HG02798 (cell line): ENCODE data around the gene INHBE.
A peak's percentile ranks its signal among the peaks of the same experiment; 100 is the strongest.

Source experiments
- ATAC-seq: cut with Tn5 transposase; IDR thresholded peaks from one replicate; pipeline ENCODE4 v1.9.1; 2021; ENCODE audit warnings: mild to moderate bottlenecking; ENCODE audit not compliant: unreplicated experiment, poor library complexity

INHBE gene

DNA sequence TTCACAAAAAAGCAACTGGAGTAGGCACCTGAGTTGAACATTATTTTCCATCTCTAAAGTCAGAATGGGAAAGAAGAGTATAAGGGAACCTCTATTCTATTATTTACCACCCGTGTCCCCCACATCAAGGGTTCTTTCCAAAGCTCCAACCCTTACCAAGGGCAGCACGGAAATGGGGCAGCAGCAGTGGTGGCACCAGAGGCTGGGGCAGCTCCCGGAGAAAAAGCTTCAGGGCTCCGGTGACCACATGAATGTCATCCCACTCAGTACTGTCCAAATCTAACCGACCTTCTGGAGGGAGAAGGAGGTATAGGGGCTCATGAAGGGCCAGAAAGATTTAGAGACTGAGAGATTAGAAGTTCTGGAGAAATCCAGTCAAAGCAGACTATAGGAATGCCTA lies 18.8 kb downstream of the INHBE start:
- ATAC-seq, result no peak

DNA sequence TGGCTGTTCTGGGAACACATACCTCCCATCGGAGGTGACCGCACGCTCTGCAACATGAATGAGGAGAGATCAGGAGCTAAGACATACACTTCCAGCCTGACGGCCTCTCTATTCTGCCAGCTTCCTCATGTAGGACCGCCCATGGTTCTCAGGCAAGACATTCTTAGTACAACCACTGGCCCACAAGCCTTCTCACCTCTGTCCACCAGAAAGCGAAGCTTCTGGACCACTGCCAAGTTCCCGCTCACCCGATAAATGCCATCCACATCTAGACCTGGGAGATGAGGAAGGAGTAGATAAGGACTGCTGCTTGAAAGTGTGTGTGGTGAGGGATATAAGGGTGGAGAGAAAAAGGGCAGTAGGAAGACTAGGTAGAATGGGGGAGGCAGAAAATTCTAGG lies 19.3 kb downstream of the INHBE start:
- ATAC-seq, result no peak

DNA sequence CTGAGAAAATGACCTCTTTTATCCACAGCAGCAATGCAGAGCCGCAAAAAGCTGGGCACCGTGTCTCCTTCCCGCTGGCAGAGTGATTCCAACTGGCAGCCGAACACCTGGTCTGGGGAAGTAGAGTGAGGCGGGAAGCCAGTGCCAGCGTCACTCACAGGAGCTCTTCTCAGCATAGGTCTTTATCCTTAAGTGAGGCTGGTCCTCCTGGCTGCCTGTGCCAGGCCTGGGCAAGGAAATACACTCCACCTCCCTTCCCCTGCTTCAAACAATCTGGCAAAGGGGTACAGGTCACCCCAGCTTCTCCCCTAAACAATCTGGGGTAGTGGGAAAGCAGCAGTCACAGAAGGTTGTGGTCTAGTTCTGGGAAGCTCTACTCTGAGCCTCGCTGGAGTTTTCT lies 19.8 kb downstream of the INHBE start:
- ATAC-seq, result no peak

DNA sequence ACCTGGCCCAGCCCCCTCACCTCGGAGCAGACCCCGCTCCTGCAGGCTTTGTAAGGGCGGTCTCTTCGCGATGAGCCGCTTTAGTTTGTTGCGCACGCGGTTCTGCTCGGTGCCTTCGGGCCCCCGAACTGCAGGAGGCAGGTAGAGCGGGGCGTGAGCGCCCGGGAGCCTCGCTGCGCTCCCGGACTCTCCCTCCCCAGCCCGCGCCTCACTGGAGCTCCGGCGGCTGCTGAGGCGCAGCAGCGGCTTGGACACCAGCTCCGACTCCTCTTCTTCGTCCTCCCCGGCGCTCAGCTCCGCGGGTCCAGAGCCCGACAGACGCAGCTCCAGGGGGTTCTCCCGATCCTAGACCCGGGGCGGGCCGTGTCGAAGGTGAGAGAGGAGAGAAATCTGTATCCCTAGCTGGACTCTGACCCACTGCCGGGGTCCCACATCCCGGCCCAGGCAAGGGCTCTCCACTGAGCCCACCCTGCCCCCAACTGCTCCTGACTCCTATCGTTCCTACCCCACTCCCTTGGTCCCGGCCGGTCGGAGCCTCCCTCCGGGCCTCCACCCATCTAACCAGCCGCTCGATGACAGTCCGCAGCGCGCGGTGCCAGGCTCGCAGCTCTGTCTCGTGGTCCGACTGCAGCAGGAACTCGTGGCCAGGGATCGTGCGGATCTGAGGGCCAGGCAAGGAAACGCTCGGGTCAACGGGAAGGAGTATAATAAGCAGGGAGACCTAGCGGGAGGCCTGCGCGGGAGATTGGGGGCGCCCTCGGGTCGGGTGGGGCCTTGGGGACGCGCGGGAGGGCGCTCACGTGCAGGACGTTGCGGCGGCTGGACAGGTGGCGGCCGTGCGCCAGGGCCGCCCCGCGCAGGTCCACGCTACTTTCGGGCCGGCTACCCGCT lies 20.4 kb downstream of the INHBE start:
- no peak for ATAC-seq

DNA sequence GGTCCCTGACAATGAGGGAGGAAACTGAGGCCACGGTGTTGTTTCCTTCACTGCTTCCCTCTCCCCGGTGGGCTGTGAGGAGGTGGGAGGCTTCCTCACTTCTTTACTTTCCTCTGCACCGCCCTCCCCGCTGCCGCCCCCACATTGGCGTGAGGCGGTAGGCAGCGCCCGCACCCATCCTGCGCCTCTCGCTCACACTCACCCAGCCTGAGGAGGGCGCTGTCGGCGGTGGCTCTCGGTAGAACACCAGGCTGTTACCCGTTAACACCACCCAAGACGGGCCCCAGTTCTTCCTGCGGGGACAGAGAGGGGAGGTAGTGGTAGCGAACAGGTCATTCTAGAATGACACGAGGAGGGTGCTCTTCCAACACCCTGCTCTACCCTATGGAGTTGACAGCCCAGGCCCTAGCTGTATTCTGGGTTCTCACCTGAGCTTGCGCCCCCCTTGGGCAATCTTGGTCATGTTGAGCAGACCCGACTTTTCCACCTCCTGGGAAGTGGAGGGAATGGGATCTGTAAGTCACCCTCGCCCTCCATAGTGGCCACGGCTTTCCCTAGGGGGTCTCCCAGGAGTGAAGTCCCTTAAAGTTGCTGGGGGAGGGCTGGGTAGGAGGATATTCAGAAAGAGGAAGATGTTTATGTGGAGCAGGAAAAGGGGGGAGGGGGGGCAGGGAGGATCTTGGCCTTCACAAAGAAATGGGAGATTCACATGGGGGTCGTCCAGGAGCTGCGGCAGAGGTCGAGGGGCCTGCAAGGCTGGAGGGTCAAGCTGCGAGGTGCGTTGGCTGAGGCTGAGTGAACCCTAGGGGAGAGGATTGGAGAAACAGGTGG lies 21.3 kb downstream of the INHBE start:
- ATAC-seq, result no peak

DNA sequence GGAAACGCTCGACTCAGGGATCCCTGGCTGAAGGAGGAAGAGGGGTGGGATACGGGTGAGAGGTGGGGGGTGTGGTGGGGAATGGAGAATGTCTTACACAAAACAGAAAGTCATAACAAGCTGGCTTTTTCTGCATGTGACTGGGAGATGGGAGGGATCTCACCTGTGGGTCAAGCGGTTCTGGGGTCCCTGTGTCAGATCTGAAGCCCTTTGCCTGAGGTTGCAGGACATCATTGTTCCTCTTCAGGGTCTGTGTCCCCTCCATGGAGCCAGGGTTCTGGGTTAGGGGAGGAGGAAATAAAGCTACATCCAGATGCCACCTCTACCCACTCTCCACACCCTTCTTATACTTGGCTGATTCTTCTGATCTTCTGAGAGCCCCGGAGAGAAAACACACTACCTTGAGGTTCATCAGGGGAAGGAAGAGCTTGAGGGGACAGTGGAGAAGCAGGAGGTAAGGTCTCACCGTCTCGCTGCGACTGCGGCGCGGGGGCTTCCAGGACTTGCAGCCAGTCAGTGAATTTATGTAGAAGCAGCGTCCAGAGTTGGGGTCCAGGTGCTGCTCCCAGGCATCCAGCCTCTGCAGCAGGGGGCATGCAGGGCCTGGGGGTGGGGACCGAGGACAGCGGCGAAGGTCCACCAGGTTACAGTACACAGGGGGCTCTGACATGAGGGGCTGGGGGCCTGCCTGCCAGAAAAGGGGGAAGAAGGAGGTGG lies 22.0 kb downstream of the INHBE start:
- no peak for ATAC-seq

DNA sequence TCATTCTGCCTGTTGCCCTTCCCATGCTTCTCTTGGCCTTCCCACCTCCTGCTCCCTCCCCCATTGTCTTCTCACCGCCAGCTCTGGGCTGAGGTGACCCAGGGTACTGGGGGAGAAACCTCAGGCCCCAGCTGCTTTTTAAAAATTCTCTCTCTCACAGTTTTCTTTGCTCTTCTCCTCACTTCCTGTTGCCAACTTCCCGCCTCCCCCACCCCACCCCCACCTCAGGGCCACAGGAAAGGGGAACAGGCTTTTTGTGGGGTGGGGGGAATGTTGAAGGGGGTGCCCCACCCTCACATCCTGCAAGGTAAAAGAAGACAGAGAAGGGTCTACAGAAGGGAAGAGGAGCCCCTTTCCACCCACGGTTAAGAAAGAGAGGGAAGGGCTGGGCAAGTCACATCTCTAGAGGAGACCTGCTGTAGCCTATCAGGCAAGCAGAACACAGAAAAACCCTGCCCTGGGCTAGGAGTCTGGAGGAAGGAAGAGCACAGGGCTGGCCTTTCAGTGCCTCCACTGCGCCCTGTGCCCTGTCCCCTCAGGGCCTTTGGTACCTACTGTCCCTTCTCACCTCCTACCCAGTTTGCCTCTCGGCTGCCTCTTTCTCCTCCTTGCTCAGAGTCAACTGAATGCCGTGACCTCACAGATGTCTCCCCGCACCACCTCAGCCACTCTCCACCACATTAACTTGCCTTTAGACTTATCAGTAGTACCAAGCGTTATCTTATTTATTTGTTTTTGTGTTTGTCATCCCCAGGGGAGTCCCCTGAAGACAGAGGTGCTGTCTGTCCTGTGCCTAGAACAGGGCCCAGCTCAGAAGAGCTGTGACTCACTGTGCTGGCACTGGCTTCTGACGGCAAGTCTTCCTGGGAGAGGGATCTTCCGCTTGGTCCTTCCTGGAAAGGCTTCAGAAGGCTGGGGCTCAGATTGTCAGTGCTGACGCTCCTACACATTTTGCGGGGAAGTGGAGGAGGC lies 22.9 kb downstream of the INHBE start:
- peak; percentile 53 for ATAC-seq

DNA sequence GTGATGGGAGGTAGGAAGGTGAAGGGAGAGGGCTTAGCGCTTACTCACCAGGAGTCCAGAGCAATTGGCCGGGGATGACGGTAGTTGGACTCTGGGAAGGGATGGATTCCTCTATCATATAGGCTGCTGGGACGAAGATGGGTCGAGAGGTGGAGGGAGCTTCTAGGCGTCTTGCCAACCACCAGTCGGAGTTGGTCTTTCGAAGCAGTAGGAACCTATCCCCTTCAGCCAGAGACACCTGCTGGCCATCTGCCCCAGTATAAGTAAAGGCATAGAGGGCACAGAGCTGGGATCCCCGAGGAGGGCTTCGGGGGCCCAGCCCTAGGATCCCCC lies 23.9 kb downstream of the INHBE start:
- ATAC-seq, result no peak

DNA sequence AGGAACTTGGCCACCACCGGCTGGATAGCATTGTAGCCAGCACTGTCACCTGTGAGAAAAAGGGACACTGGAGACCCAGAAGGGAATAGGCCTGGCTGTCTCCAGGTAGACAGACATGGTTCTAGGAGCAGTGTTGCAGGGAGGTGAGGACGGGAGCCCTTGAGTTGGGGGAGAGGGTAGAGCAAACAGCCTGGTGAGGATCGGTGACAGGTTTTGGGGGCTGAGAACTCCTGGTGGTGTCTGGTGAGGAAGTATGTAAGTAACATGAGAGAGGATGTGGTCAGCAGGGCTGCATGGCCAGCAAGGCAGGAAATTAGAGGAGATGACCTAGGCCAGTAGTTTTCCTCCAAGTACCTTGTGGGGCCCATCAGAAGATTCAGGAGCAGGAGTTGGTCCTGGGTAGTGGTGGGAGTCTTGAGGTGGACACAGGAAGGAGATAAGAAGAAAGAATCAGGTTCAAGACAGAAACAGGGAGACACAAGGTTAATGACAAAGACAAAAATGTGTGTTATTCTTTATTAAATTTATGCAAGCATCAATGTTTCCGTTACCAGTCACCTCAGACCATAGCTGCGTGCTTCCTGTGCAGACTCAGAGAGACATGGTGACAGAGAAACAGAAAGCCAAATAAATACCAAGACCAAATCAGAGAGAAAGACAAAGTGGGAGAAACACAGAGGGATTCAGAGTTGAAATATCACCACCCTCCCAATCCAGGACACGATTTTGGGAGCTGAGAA lies 24.4 kb downstream of the INHBE start, which contains the start of gene ARHGAP9:
Gene ARHGAP9, minus strand, starts transcription at position 491 of the 740 bp plus-strand sequence. Its CDS starts 460 bp downstream, at position 31.
- ATAC-seq, result no peak

DNA sequence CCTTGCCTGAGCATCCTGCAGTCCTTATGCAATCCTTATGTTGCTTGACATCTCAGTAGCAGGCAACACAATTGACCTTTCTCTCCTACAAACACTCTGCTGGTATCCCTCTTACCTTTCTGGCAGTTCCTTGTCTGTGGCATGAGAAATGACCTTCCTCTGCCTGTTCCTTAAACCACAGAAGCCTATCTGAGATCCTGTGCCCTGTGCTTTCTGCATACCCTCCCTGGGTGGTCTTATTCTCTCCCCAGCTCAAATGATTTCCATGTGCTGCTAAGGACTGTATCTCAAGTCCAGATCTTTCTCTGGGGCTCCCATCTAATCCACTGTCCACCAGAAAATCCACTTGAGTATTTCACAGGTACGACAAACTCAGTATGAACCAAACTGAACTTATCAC lies 26.6 kb downstream of the INHBE start:
- ATAC-seq, result no peak

DNA sequence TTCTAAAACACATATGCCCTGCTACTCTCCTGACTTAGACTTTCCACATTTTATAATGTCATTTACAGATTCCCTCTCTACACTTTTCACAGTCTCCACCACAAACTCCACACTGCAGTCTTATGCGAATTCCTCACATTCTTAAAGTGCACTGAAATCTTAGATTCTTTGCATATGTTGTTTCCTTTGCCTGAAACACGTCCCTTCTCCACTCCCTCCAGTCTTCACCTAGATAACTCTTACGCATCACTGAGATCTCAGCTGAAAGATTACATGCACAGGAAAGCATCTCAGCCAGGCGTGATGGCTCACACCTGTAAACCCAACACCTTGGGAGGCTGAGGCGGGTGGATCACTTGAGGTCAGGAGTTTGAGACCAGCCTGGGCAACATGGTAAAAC lies 28.4 kb downstream of the INHBE start:
- ATAC-seq, result no peak

DNA sequence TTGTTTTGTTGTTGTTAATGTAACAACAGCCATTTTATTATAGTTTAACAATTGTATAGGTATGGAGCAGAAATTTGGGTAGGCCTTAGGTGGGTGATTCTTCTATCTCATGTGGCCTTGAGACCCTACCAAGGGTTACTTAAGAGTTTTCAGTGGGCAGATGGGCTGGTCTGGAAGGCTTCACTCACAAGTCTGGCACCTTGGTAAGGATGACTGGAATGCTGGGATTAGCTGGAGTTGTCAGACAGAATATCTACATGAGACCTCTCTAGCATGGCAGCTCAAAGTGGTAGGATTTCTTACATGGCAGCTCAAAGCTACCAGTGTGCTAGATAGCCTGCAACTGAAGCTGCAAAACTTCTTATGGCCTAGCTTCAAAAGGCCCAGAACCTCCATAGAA lies 30.6 kb downstream of the INHBE start:
- ATAC-seq, result no peak

DNA sequence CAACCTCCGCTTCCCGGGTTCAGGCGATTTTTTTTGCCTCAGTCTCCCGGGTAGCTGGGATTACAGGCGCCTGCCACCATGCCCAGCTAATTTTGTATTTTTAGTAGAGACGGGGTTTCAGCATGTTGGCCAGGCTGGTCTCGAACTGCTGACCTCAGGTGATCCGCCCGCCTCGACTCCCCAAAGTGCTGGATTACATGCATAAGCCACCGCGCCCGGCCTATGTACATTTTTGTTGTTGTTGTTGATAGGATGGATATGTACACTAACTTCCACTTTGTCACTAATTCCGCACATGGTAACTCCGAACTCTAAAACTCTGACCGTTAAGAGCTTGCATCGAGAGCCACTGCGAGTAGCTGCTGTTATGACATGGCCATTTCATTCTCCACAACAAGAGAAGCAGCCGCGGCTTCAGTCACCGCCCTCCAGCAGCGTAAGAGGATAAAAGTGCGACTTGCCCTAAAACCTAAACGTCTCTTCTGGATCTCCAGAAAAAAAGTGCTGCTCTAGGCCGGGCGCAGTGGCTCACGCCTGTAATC lies 32.0 kb downstream of the INHBE start:
- ATAC-seq, result no peak

DNA sequence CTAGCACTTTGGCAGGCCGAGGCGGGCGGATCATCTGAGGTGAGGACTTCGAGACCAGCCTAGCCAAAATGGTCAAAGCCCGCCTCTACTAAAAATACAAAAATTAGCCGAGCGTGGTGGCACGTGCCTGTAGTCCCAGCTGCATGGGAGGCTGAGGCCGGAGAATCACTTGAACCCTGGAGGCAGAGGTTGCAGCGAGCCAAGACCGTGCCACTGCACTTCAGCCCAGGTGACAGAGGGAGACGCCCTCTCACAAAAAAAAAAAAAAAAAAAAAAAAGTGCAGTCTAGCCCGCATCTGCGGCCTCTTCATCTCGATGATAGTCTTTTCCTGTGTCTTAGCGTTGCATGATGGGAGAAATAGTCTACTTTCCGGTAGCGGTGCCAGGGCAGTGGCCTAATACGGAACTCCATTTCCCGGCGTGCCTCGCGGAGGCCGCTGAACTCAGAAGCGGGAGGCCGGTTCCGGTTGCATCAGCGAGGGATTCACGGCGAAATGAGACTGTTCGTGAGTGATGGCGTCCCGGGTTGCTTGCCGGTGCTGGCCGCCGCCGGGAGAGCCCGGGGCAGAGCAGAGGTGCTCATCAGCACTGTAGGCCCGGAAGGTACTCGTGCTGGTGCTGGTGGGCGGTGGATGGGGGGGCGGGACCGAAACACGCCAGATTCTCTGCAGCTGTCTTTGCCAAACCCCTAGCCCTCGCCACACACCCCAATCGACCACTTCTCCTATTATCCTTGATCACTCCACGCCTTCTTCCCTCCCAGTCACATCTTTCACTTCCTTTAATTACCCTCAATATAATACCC lies 32.7 kb downstream of the INHBE start, which contains the start of gene MARS1:
Gene MARS1, plus strand, starts transcription at position 472 of the 805 bp plus-strand sequence. Its CDS starts 23 bp downstream, at position 495.
- peak; percentile 99 for ATAC-seq

DNA sequence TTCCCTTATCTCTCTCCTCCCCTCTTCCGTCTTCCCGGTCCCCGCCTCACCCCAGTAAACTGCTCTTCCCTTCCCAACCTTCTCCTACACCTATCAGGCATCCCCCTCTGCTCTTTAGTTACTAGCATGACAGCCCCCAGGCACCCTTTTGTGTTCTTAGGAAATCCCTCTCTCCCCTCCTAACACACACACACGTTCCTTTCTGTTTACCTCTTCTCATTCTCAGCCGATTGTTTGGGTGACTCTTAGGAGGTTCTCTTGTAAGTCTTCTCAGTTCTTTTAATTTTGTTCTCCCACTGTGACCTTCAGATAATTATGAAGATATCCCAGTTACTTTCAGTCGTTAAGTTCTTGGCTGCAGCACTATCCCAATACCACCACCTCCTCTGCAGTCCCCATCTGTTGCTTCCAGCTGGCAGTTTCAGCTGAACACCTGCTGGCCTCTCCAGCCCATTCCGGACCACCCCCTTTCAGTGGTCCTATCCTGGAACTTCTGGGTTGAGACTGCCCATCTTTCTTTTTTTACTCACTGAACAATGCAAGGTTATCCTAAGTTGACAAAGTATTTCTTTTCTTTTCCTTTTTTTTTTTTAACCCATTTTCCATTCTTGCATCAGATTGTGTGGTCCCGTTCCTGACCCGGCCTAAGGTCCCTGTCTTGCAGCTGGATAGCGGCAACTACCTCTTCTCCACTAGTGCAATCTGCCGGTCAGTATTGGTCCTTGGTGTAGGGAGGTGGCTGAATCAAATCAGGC lies 33.5 kb downstream of the INHBE start:
- ATAC-seq, result no peak

DNA sequence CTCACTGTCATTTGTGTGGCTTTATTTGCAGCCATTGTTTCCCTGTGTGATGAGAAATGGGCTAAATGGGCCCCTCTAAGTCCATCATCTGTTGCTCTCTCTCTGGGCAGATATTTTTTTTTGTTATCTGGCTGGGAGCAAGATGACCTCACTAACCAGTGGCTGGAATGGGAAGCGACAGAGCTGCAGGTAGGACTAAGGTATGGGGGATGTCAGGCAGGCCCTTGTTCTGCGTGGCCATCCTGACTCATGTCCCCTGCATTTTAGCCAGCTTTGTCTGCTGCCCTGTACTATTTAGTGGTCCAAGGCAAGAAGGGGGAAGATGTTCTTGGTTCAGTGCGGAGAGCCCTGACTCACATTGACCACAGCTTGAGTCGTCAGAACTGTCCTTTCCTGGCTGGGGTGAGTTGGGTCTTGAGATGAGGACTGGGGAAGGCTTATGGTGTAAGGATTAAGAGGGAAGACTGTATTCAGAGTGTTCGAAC lies 34.1 kb downstream of the INHBE start:
- no peak for ATAC-seq

DNA sequence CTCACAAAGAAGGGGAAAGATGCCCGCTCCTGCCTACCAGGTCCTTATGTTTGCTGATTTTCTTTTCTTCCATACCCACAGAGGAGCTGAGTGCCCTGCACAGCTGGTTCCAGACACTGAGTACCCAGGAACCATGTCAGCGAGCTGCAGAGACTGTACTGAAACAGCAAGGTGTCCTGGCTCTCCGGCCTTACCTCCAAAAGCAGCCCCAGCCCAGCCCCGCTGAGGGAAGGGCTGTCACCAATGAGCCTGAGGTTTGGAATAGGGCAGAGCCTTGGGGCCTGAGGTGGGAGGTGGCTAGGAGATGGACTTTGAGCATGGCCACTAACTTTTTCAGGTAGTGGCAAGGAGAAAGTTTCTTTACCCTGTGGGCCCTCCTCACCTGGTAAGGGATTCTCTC lies 35.0 kb downstream of the INHBE start:
- ATAC-seq, result no peak
